Osteocyte (in vitro differentiated cells): ENCODE data around the gene NIPA2. TPM values are rescaled to one million over a fixed set of nuclear protein-coding genes. Genes with fewer than 3 reads are reported as not detected.

Experiments used
- DNase-seq: peaks from one replicate; pipeline ENCODE4 v3.0.0; 2021; ENCODE audit warnings: mixed read lengths; ENCODE audit not compliant: unreplicated experiment; ENCODE audit errors: extremely low spot score
- H3K27ac Mint-ChIP-seq: one replicate; pipeline ENCODE4 v1.8.0; 2021; ENCODE audit warnings: mild to moderate bottlenecking, mixed read lengths; ENCODE audit not compliant: unreplicated experiment
- H3K27me3 Mint-ChIP-seq: one replicate; pipeline ENCODE4 v1.8.0; 2021; ENCODE audit warnings: mixed read lengths; ENCODE audit not compliant: unreplicated experiment
- H3K36me3 Mint-ChIP-seq: one replicate; pipeline ENCODE4 v1.8.0; 2021; ENCODE audit warnings: mixed read lengths; ENCODE audit not compliant: unreplicated experiment
- H3K4me1 Mint-ChIP-seq: one replicate; pipeline ENCODE4 v1.8.0; 2021; ENCODE audit warnings: mixed read lengths; ENCODE audit not compliant: unreplicated experiment
- H3K4me3 Mint-ChIP-seq: one replicate; pipeline ENCODE4 v1.8.0; 2021; ENCODE audit warnings: mild to moderate bottlenecking, moderate library complexity, mixed read lengths; ENCODE audit not compliant: unreplicated experiment
- H3K9me3 Mint-ChIP-seq: one replicate; pipeline ENCODE4 v1.8.0; 2021; ENCODE audit warnings: mixed read lengths; ENCODE audit not compliant: unreplicated experiment
- CTCF ChIP-seq: fragments of 200-600 bp; sonication (generic); IDR thresholded peaks from 2 replicates; pipeline ENCODE4 v1.5.0; 2021; ENCODE audit warnings: antibody characterized with exemption, mild to moderate bottlenecking, moderate library complexity
- total RNA-seq: library from RNA; stranded (reverse); gene quantifications from 2 replicates; pipeline ENCODE4 v1.2.1, GENCODE V29; 2021

NIPA2 gene
- total RNA-seq, 1 donor from 2014 or later: 57.1 TPM

DNA sequence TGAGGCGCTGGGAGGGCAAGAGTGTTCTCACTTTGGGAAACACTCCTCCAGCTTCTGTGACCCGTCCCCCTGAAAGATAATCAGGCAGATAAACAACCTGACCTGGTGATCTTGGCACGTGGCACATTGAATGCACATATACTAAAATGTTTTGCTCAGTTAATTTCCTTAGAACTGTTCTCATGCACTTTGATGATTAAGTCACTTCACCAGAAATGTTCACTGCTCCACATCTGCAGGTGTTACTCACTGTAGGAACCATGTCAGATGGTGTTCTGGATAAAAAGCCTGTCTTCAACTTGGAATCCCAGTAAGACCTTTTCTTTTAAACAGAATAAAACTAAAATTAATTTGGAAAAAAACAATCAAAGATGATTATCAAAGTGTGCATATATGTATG is 24.6 kb upstream of the NIPA2 start:
- TF ChIP-seq CTCF: no peak
- Mint-ChIP-seq H3K27me3 (no peaks in the 10 kb centered on the region), H3K27ac (no peak overlapping the region), H3K9me3 (no peaks in the 10 kb centered on the region), H3K36me3 (peaks cover 8% of the 10 kb centered on the region), H3K4me3 (no peak overlapping the region), H3K4me1 (peaks cover 4% of the 10 kb centered on the region)
- DNase-seq: no peak

GRCh38 chr15:22815766-22816165 is 22.7 kb upstream of the NIPA2 start:
- Mint-ChIP-seq H3K4me1 (peaks cover 1% of the 10 kb centered on the region), H3K27me3 (no peaks in the 10 kb centered on the region), H3K36me3 (peaks cover 8% of the 10 kb centered on the region), H3K4me3 (no peak overlapping the region), H3K27ac (no peak overlapping the region), H3K9me3 (no peaks in the 10 kb centered on the region)
- DNase-seq: no peak
- no peak for TF ChIP-seq CTCF

GRCh38 chr15:22819651-22820050 is 18.8 kb upstream of the NIPA2 start:
- no peak for TF ChIP-seq CTCF

GRCh38 chr15:22823495-22824128 is 14.9 kb upstream of the NIPA2 start:
- Mint-ChIP-seq H3K36me3 (peaks cover 17% of the 10 kb centered on the region), H3K4me1 (no peaks in the 10 kb centered on the region), H3K27ac (no peak overlapping the region), H3K4me3 (no peak overlapping the region), H3K9me3 (no peaks in the 10 kb centered on the region), H3K27me3 (no peaks in the 10 kb centered on the region)
- no peak for DNase-seq
- TF ChIP-seq CTCF: no peak

More at GRCh38 chr15:22819651-22820050, 18.8 kb upstream of the NIPA2 start:
- Mint-ChIP-seq H3K27ac (no peak overlapping the region), H3K36me3 (peaks cover 20% of the 10 kb centered on the region), H3K4me3 (no peak overlapping the region), H3K9me3 (no peaks in the 10 kb centered on the region), H3K4me1 (no peaks in the 10 kb centered on the region), H3K27me3 (no peaks in the 10 kb centered on the region)
- no peak for DNase-seq

DNA sequence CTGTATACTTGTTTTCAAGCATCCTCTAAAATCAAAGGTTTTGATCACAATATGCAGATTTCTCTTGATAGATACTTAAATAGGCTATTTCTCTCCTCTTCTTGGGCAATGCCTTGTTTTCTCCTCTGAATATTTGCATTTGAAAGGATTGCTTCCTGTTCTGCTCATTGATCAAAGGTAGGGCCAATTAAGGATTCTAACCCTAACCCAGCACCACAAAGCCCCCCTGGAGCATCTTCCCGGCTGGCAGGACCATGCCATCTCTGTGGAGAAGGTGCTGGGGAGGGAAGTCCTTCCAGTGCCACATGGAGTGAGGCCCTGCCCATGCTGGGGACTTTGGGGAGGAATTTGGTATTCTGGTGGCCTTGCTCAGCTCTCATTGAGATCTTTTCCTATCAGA is 11.3 kb upstream of the NIPA2 start:
- DNase-seq: no peak
- Mint-ChIP-seq H3K27ac (no peak overlapping the region), H3K9me3 (no peaks in the 10 kb centered on the region), H3K4me1 (peaks cover 8% of the 10 kb centered on the region), H3K27me3 (no peaks in the 10 kb centered on the region), H3K4me3 (no peak overlapping the region), H3K36me3 (peaks cover 15% of the 10 kb centered on the region)
- TF ChIP-seq CTCF: no peak
